K562 (cell line): Measurements from ENCODE around the gene GPC3. TPM values are rescaled to one million over a fixed set of nuclear protein-coding genes. Genes with fewer than 3 reads are reported as not detected.

Source experiments
- ATAC-seq: fragments of 200-7000 bp; cut with Tn5 transposase; 3 replicates; pipeline ENCODE4 v1.9.1; 2020; ENCODE audit warnings: moderate library complexity
- BruUV-seq: library from RNA; stranded (reverse); fragments of 400-500 nt; replicated peaks from 2 replicates; lab custom pipeline; 2021; lab: Mats Ljungman, UMichigan
- CTCF ChIA-PET: fragments of 300-600 bp; formaldehyde crosslinking; extraction: SDS; loops from one replicate; lab custom pipeline; 2021; ENCODE audit warnings: low intra/inter-chr PET ratio; lab: Yijun Ruan, JAX
- POLR2A ChIA-PET: fragments of 300-600, 350-650 bp; sonication (Branson Sonifier 250); formaldehyde crosslinking; extraction: SDS; loops from one replicate; lab custom pipeline; 2021; ENCODE audit warnings: antibody characterized with exemption, inconsistent platforms; lab: Yijun Ruan, JAX
- DNase-seq, 4 experiments: peaks; one replicate each; pipeline versions ENCODE4 v3.0.0 to v3.0.0-alpha.2; 2011 to 2018; ENCODE audit warnings: low spot score in 3 of 4, mixed read lengths in 3 of 4; ENCODE audit errors: extremely low read depth in 1 of 4
- FAIRE-seq: peaks from 2 replicates; lab custom pipeline; 2011; peaks lifted over from hg19 to GRCh38; lab: Jason Lieb, UNC
- H2AFZ ChIP-seq: 2 replicates; pipeline ENCODE4 v1.6.0; 2011; ENCODE audit warnings: low read depth, low read length, control low read depth, inconsistent platforms
- H3K27ac ChIP-seq: fragments of 200-600 bp; 3 replicates; pipeline ENCODE4 v1.8.0; 2011; ENCODE audit warnings: low read depth, mild to moderate bottlenecking, control low read depth, inconsistent platforms, low read length, moderate library complexity, mixed read lengths; ENCODE audit errors: extremely low read depth
- H3K27me3 ChIP-seq, 2 experiments: fragments of 300-600 bp in 1 of 2; 2 replicates in 1 of 2; 3 replicates in 1 of 2; pipeline versions ENCODE4 v1.6.0 to v1.8.0; 2011; ENCODE audit warnings: inconsistent platforms in 2 of 2, low read length in 2 of 2, mild to moderate bottlenecking in 1 of 2, mixed read lengths in 1 of 2, moderate library complexity in 1 of 2; ENCODE audit not compliant: control insufficient read depth in 2 of 2, insufficient read depth in 2 of 2
- H3K36me3 ChIP-seq: fragments of 300-600 bp; 3 replicates; pipeline ENCODE4 v1.8.0; 2011; ENCODE audit warnings: mild to moderate bottlenecking, low read length, inconsistent platforms; ENCODE audit not compliant: control insufficient read depth, insufficient read depth
- H3K4me1 ChIP-seq, 2 experiments: fragments of 200-600 bp in 1 of 2; replicated peaks in 1 of 2; 2 replicates in 1 of 2; 3 replicates in 1 of 2; pipeline versions ENCODE4 v1.5.1 to v1.8.0; 2011; ENCODE audit warnings: inconsistent platforms in 2 of 2, low read length in 2 of 2, mild to moderate bottlenecking in 1 of 2, mixed read lengths in 1 of 2, moderate library complexity in 1 of 2; ENCODE audit not compliant: control insufficient read depth in 2 of 2, insufficient read depth in 2 of 2
- H3K4me2 ChIP-seq: 2 replicates; pipeline ENCODE4 v1.6.1; 2011; ENCODE audit warnings: low read length, control low read depth, inconsistent platforms, mixed read lengths; ENCODE audit not compliant: insufficient read depth
- H3K4me3 ChIP-seq: fragments of 200-600 bp; sonication (generic), shearing (Covaris generic); 2 replicates; pipeline ENCODE4 v1.5.1; 2016; ENCODE audit warnings: control low read depth, inconsistent platforms
- H3K79me2 ChIP-seq: fragments of 200-600 bp; 3 replicates; pipeline ENCODE4 v1.8.0; 2011; ENCODE audit warnings: low read length, inconsistent platforms; ENCODE audit not compliant: control insufficient read depth, insufficient read depth
- H3K9ac ChIP-seq, 2 experiments: 2 replicates each; pipeline versions ENCODE4 v1.6.0 to v1.6.1; 2011; ENCODE audit warnings: low read depth in 2 of 2, low read length in 2 of 2, control low read depth in 1 of 2, inconsistent platforms in 1 of 2, mild to moderate bottlenecking in 1 of 2, mixed read lengths in 1 of 2; ENCODE audit not compliant: insufficient read depth in 1 of 2
- H3K9me1 ChIP-seq: one replicate; pipeline ENCODE4 v1.6.0; 2011; ENCODE audit warnings: inconsistent platforms, mild to moderate bottlenecking, low read length, moderate library complexity; ENCODE audit not compliant: control insufficient read depth, insufficient read depth
- H3K9me3 ChIP-seq: replicated peaks from 2 replicates; pipeline ENCODE4 v1.5.1; 2011; ENCODE audit warnings: low read depth, low read length, inconsistent platforms; ENCODE audit not compliant: control insufficient read depth, insufficient read depth
- H4K20me1 ChIP-seq: replicated peaks from 2 replicates; pipeline ENCODE4 v1.6.1; 2011; ENCODE audit warnings: low read length, inconsistent platforms, mixed read lengths; ENCODE audit not compliant: control insufficient read depth, insufficient read depth
- ARID2 ChIP-seq: fragments of 450-650 bp; IDR thresholded peaks from 2 replicates; pipeline ENCODE4 v1.6.1; 2017; ENCODE audit warnings: antibody characterized with exemption, mild to moderate bottlenecking
- CGGBP1 ChIP-seq: fragments of 250-450 bp; sonication (Bioruptor Pico); IDR thresholded peaks from 2 replicates; pipeline ENCODE4 v1.9.0; 2021; ENCODE audit warnings: mild to moderate bottlenecking
- GTF2A2 ChIP-seq: IDR thresholded peaks from 2 replicates; pipeline ENCODE4 v1.6.1; 2016; ENCODE audit warnings: mild to moderate bottlenecking, missing genetic modification characterization, missing compliant biosample characterization
- HNRNPLL ChIP-seq: fragments of 200-400 bp; formaldehyde crosslinking; IDR thresholded peaks from 2 replicates; pipeline ENCODE4 v1.6.1; 2017; ENCODE audit warnings: low read length, low read depth, mild to moderate bottlenecking; ENCODE audit not compliant: poor library complexity, severe bottlenecking
- NKRF ChIP-seq: fragments of 450-650 bp; IDR thresholded peaks from 2 replicates; pipeline ENCODE4 v1.6.1; 2016; ENCODE audit warnings: borderline replicate concordance
- POLR2G ChIP-seq: fragments of 200-400 bp; formaldehyde crosslinking; IDR thresholded peaks from 2 replicates; pipeline ENCODE4 v1.6.1; 2017; ENCODE audit warnings: low read depth, mild to moderate bottlenecking, antibody characterized with exemption, low read length, moderate library complexity
- PRMT5 ChIP-seq: sonication (generic); formaldehyde crosslinking; IDR thresholded peaks from 2 replicates; pipeline ENCODE4 v1.5.0; 2020; ENCODE audit warnings: missing genetic modification reagents
- RBM25 ChIP-seq: fragments of 200-400 bp; formaldehyde crosslinking; IDR thresholded peaks from 2 replicates; pipeline ENCODE4 v1.6.1; 2018; ENCODE audit warnings: low read length, low read depth, moderate library complexity; ENCODE audit not compliant: severe bottlenecking
- TGIF2 ChIP-seq: sonication (generic); formaldehyde crosslinking; IDR thresholded peaks from 2 replicates; pipeline ENCODE4 v1.8.1; 2022; ENCODE audit warnings: mild to moderate bottlenecking, missing genetic modification reagents, moderate library complexity
- ZBTB49 ChIP-seq: sonication (generic); formaldehyde crosslinking; IDR thresholded peaks from 2 replicates; pipeline ENCODE4 v1.8.0; 2022; ENCODE audit warnings: missing genetic modification reagents, mild to moderate bottlenecking, borderline replicate concordance
- ZC3H4 ChIP-seq: sonication (generic); formaldehyde crosslinking; IDR thresholded peaks from 2 replicates; pipeline ENCODE4 v1.9.0; 2021; ENCODE audit warnings: missing genetic modification reagents, borderline replicate concordance
- ZNF23 ChIP-seq: fragments of 250-450 bp; sonication (Bioruptor Pico); IDR thresholded peaks from 2 replicates; pipeline ENCODE4 v1.4.0; 2020; ENCODE audit warnings: mild to moderate bottlenecking
- WGBS: fragments of 100-300 bp; shearing (Covaris generic); methylation state at CpG from one replicate; pipeline ENCODE4 v1.1.6; 2016; ENCODE audit warnings: low coverage, mixed read lengths; ENCODE audit not compliant: insufficient coverage; ENCODE audit errors: missing lambda C conversion rate; 5-methylcytosine and 5-hydroxymethylcytosine counted together
- in situ Hi-C: fragments of 300-500 bp; cut with MboI; formaldehyde crosslinking; loops from 4 replicates; pipeline ENCODE4 v1.15.0; 2018; ENCODE audit warnings: inconsistent platforms, mixed read lengths
- intact Hi-C: fragments of 100-400 bp; cut with micrococcal nuclease; formaldehyde crosslinking; loops from 2 replicates; pipeline ENCODE4 v1.14.2; 2022
- polyA plus RNA-seq, 8 experiments: library from polyadenylated mRNA; depleted of rRNA in 4 of 8; stranded (reverse) in 5 of 8; unstranded in 3 of 8; fragments of >200 nt; fragmentation: Nextera tagmentation in 2 of 8; fragmentation: Illumina TruSeq in 1 of 8; extraction: Ambion mirVana in 2 of 8; extraction: Trizol in 1 of 8; gene quantifications; 2 replicates each; pipeline versions ENCODE4 v1.2.1 to v1.2.3, GENCODE V29; 2011 to 2014; ENCODE audit warnings: inconsistent platforms in 1 of 8, missing spikeins in 1 of 8
- total RNA-seq, 7 experiments: library from RNA; depleted of rRNA in 6 of 7; stranded (reverse); fragments of >200 nt in 6 of 7; fragmentation: Illumina TruSeq in 2 of 7; extraction: Trizol in 2 of 7; gene quantifications; 2 replicates each; pipeline versions ENCODE4 v1.2.1 to v1.2.3, GENCODE V29; 2011 to 2021; ENCODE audit warnings: low replicate concordance in 1 of 7

GPC3 gene
- total and polyA plus RNA-seq, 9 of the 15 experiments (the other 6 are each of a cell fraction or from before 2014, with no cell fraction given): 0.42 TPM; not detected in 8

GRCh38 chrX:133864236-133864635, 121.2 kb downstream of the GPC3 start:
- Histone ChIP-seq H4K20me1 (no peaks in the 10 kb centered on the region), H3K79me2 (no peaks in the 10 kb centered on the region), H3K4me1 (no peaks in the 10 kb centered on the region), H3K4me3 (no peak overlapping the region), H3K9ac (no peak overlapping the region), H3K4me2 (no peak overlapping the region), H3K27me3 (no peaks in the 10 kb centered on the region), H3K36me3 (no peaks in the 10 kb centered on the region), H3K9me1 (no peaks in the 10 kb centered on the region), H3K9me3 (no peaks in the 10 kb centered on the region), H2AFZ (no peak overlapping the region), H3K27ac (no peak overlapping the region)
- intact Hi-C loops (no loop called here), in situ Hi-C loops (no loop called here)
- no peak for DNase-seq
- no peak for TF ChIP-seq ZC3H4 (CRISPR knock-in tag)
- no peak for TF ChIP-seq NKRF
- TF ChIP-seq RBM25: no peak
- no peak for TF ChIP-seq PRMT5 (CRISPR knock-in tag)
- no peak for TF ChIP-seq ZBTB49 (CRISPR knock-in tag)
- no peak for TF ChIP-seq TGIF2 (CRISPR knock-in tag)
- TF ChIP-seq ZNF23 (CRISPR knock-in tag): no peak
- no peak for TF ChIP-seq GTF2A2 (tag)
- no peak for TF ChIP-seq POLR2G
- no peak for TF ChIP-seq ARID2
- TF ChIP-seq CGGBP1 (CRISPR knock-in tag): no peak
- no peak for TF ChIP-seq HNRNPLL
- CTCF ChIA-PET: no interaction called here
- ATAC-seq: no peak
- 0% methylated on average over 2 of the region's 2 CpGs for WGBS
- no TSS peak for BruUV-seq
- POLR2A ChIA-PET: no interaction called here
- FAIRE-seq: no peak
